Lower leg skin (tissue), 4 donors: ENCODE data around the gene ING5. TPM values are rescaled to one million over a fixed set of nuclear protein-coding genes. Genes with fewer than 3 reads are reported as not detected.
"Not testable (repeated sequence)": the region's sequence is repeated elsewhere in the genome, so short reads cannot be mapped to it uniquely, and the experiment has no call there.

ENCODE experiments used
- DNase-seq, 2 donors: peaks; one replicate each; pipeline ENCODE4 v3.0.0-alpha.2; 2019; ENCODE audit warnings: low spot score in 2 of 2
- H3K4me3 ChIP-seq: fragments of 200-600 bp; sonication (generic); 2 replicates; pipeline ENCODE4 v1.5.1; 2017; ENCODE audit warnings: mild to moderate bottlenecking, low read depth; ENCODE audit not compliant: poor library complexity, severe bottlenecking
- CTCF ChIP-seq, 3 donors: fragments of 450-650 bp; IDR thresholded peaks; one replicate each; pipeline ENCODE4 v1.5.1; 2016; ENCODE audit warnings: antibody characterized with exemption in 3 of 3, mild to moderate bottlenecking in 3 of 3, moderate library complexity in 2 of 3
- POLR2A ChIP-seq, 2 donors: fragments of 450-650 bp; IDR thresholded peaks; one replicate each; pipeline ENCODE4 v1.6.1; 2016 to 2017; ENCODE audit warnings: antibody characterized with exemption in 2 of 2, mild to moderate bottlenecking in 1 of 2, moderate library complexity in 1 of 2
- WGBS, 2 donors: methylation state at CpG; one replicate each; pipeline ENCODE4 v1.1.5; 2018; 5-methylcytosine and 5-hydroxymethylcytosine counted together
- intact Hi-C: fragments of 100-400 bp; cut with DNase I; formaldehyde crosslinking; loops from one replicate; pipeline ENCODE4 v1.15.0; 2023; ENCODE audit warnings: low total_unique reads
- total RNA-seq, 4 donors: library from RNA; depleted of rRNA; stranded (reverse); fragments of >200 nt; gene quantifications; one replicate each; pipeline ENCODE4 v1.1.0, GENCODE V29; 2016

Gene ING5
- total RNA-seq, 4 donors from 2014 or later: 31.6 to 73.9 (median 35.7) TPM

DNA sequence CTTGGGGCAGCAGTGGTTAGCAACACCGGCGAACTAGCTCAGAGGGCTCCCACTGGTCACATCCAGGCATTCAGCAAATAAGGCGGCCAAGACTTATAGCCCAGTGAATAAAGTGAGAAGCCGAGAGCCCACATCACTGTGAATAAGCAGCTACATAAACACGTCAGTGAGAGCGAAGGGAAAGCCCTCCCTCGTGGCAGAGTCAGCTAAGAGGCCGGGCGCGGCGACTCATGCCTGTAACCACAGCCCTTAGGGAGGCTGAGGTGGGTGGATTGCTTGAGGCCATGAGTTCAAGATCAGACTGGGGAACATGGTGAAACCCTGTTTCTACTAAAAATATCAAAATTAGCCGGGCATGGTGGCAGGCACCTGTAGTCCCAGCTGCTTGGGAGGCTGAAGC, 37.8 kb downstream of the ING5 start:
- no peak overlapping the region for H3K4me3 ChIP-seq
- intact Hi-C loops: no loop called here
- no peak for DNase-seq
- 89 to 90% methylated on average over 12 of the region's 12 CpGs for WGBS, 2 donors
- TF ChIP-seq POLR2A (IDR thresholded peaks at IDR 0.05) (no peak), CTCF (IDR thresholded peaks at IDR 0.05) (no peak)

DNA sequence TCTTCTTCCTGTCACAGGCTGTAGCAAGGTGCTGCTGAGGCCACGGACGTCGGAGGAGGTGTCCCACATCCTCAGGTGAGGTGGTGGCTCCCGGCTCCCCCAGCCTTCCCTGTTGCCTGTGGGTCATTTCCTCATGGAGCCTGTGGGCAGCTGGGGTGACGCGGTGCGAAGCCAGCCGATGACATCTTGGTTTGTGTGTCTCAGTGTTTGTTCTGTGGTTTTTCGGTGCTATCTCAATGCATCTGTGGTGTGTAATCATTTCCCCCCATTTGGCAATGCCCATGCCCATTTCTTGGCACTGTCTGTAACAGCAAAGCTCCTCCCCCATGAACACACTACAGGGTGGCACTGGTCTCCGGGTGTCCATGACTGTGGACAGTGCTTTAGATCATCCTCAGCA, 39.2 kb downstream of the ING5 start:
- intact Hi-C loops: no loop called here
- 81 to 86% methylated on average over 10 of the region's 10 CpGs for WGBS, 2 donors
- H3K4me3 ChIP-seq: no peak overlapping the region
- TF ChIP-seq CTCF (IDR thresholded peaks at IDR 0.05): no peak
- no peak for TF ChIP-seq POLR2A (IDR thresholded peaks at IDR 0.05)
- no peak for DNase-seq

DNA sequence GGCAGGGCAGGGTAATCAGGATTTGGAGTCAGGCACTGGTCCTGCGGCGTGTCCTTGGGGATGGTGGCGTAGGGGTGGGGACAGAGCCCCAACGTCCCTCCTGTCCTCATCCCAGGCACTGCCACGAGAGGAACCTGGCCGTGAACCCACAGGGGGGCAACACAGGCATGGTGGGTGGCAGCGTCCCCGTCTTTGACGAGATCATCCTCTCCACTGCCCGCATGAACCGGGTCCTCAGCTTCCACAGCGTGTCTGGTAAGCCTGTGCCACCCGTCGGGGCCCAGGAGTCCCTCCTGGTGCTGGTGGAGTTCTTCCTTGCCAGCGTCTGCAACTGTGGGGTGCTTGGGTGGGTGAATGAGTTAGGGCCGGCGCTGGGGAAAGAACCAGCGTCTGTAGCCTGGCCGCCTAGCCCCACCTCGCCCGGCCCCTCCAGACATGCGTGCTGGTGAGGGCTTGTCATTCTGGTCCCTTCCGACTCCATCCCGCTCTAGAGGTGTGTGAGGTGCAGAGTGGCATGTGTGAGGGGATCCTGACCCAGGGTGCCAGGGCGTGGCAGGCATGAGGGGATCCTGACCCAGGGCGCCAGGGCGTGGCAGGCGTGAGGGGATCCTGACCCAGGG, 40.6 kb downstream of the ING5 start:
- H3K4me3 ChIP-seq: no peak overlapping the region
- TF ChIP-seq POLR2A (IDR thresholded peaks at IDR 0.05) (no peak), CTCF (IDR thresholded peaks at IDR 0.05) (no peak)
- WGBS, 2 donors: 93 to 95% methylated on average over 16 to 25 of the region's 28 CpGs
- no peak for DNase-seq
- intact Hi-C loops: no loop called here

DNA sequence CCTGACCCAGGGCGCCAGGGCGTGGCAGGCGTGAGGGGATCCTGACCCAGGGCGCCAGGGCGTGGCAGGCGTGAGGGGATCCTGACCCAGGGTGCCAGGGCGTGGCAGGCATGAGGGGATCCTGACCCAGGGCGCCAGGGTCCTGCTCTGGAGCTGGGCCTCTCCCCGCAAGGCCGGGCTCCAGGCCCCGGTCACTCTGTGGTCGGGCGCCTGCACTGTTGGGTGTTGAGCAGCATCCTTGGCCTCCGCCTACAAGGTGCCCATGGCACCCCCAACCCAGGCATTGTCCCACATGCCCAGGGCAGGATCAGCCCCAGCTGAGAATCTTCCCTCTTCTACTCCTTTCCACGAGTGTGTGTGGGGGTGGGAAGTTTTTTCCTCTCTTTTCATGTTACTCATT, 41.2 kb downstream of the ING5 start:
- H3K4me3 ChIP-seq, DNase-seq, intact Hi-C loops: not testable (repeated sequence)
- whole genome bisulfite sequencing, 2 donors: 92% methylated on average over 8 to 9 of the region's 15 CpGs

GRCh38 chr2:241743620-241744019, 41.8 kb downstream of the ING5 start:
- intact Hi-C loops: no loop called here
- 93 to 97% methylated on average over 7 to 15 of the region's 16 CpGs for WGBS, 2 donors
- H3K4me3 ChIP-seq: no peak overlapping the region
- TF ChIP-seq CTCF (IDR thresholded peaks at IDR 0.05): no peak
- no peak for TF ChIP-seq POLR2A (IDR thresholded peaks at IDR 0.05)
- DNase-seq: no peak

- intact Hi-C loops: no loop called here
- H3K4me3 ChIP-seq: no peak overlapping the region
- 94 to 95% methylated on average over 17 to 24 of the region's 24 CpGs for WGBS, 2 donors
- TF ChIP-seq POLR2A (IDR thresholded peaks at IDR 0.05): no peak
- no peak for TF ChIP-seq CTCF (IDR thresholded peaks at IDR 0.05)
- DNase-seq: no peak
Observed at GRCh38 chr2:241744028-241744754, 42.4 kb downstream of the ING5 start.
